Esophagus squamous epithelium (tissue), 5 donors: ENCODE measurements around the gene IFI44L. TPM values are rescaled to one million over a fixed set of nuclear protein-coding genes. Genes with fewer than 3 reads are reported as not detected.

Source experiments
- DNase-seq: peaks from one replicate; lab custom pipeline; 2025; lab: John Stamatoyannopoulos, UW
- H3K27ac ChIP-seq, 4 donors: fragments of 200-600 bp; sonication (generic); one replicate each; pipeline ENCODE4 v1.5.1; 2016 to 2019; ENCODE audit warnings: mild to moderate bottlenecking in 1 of 4
- H3K27me3 ChIP-seq, 4 donors: fragments of 200-600 bp; sonication (generic); 1 replicate in 3 of 4; 2 replicates in 1 of 4; pipeline versions ENCODE4 v1.5.1 to v1.6.0; 2017 to 2021; ENCODE audit warnings: antibody characterized with exemption in 1 of 4
- H3K36me3 ChIP-seq, 3 donors: fragments of 200-600 bp; sonication (generic); one replicate each; pipeline ENCODE4 v1.5.1; 2016 to 2019
- H3K4me1 ChIP-seq, 3 donors: fragments of 200-600 bp; sonication (generic); one replicate each; pipeline ENCODE4 v1.5.1; 2017 to 2019
- H3K4me3 ChIP-seq, 4 donors: fragments of 200-600 bp; sonication (generic); 1 replicate in 3 of 4; 2 replicates in 1 of 4; pipeline ENCODE4 v1.5.1; 2016 to 2019; ENCODE audit warnings: mild to moderate bottlenecking in 2 of 4, moderate library complexity in 1 of 4
- H3K9me3 ChIP-seq, 3 donors: fragments of 200-600 bp; sonication (generic); one replicate each; pipeline ENCODE4 v1.5.1; 2016 to 2019
- CTCF ChIP-seq, 6 experiments: fragments of 450-650 bp in 4 of 6; fragments of 200-600 bp in 2 of 6; sonication (generic) in 2 of 6; IDR thresholded peaks; one replicate each; pipeline ENCODE4 v1.5.1; 2016 to 2019; ENCODE audit warnings: antibody characterized with exemption in 6 of 6, mild to moderate bottlenecking in 4 of 6, moderate library complexity in 4 of 6
- POLR2A ChIP-seq, 4 donors: fragments of 450-650 bp; IDR thresholded peaks; one replicate each; pipeline ENCODE4 v1.6.1; 2017; ENCODE audit warnings: antibody characterized with exemption in 4 of 4, mild to moderate bottlenecking in 4 of 4, moderate library complexity in 3 of 4
- WGBS, 2 donors: methylation state at CpG; one replicate each; pipeline ENCODE4 v1.1.5; 2018; 5-methylcytosine and 5-hydroxymethylcytosine counted together
- intact Hi-C: fragments of 100-400 bp; cut with DNase I; formaldehyde crosslinking; loops from one replicate; pipeline ENCODE4 v1.15.0; 2022
- total RNA-seq, 4 donors: library from RNA; depleted of rRNA; stranded (reverse); fragments of >200 nt; gene quantifications; one replicate each; pipeline ENCODE4 v1.1.0, GENCODE V29; 2016
- donor health status: DM: yes; HTN: yes; CAD: no.

IFI44L gene
- total RNA-seq, 4 donors from 2014 or later = 0.11 to 13.6 (median 4.4) TPM

DNA sequence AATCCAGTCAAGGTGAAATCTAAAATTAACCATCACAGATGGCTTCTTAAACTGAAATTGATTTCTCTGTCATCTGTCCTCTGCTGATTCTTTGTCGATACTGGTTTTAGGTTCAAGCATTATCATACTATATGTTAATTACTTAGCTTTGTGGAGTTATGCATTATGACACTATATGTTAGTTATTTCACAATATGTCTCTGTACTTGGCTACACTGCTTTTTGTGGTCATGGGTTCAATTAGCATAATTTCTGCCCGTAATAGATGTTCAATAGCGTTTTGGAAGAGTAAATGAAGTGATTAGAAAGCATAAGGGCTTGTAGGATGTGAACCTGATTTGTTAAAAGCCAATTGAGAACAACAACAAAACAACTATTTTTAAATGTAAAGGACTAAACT is 57.5 kb downstream of the IFI44L start:
- Histone ChIP-seq H3K4me3 (no peak overlapping the region), H3K36me3 (no peaks in the 10 kb centered on the region), H3K27ac (no peak overlapping the region), H3K4me1 (no peaks in the 10 kb centered on the region), H3K27me3 (peaks cover 0 to 3% (median 0%) of the 10 kb centered on the region in 4 donors), H3K9me3 (no peaks in the 10 kb centered on the region)
- no peak for DNase-seq
- no peak for TF ChIP-seq CTCF (IDR thresholded peaks at IDR 0.05)
- no peak for TF ChIP-seq POLR2A (IDR thresholded peaks at IDR 0.05)
- intact Hi-C loops = no loop called here
- WGBS, 2 donors = 89 to 90% methylated on average over 3 of the region's 3 CpGs

GRCh38 chr1:78678324-78678723 is 58.1 kb downstream of the IFI44L start:
- H3K4me1 ChIP-seq = no peaks in the 10 kb centered on the region
- no peaks in the 10 kb centered on the region for H3K9me3 ChIP-seq
- no peak overlapping the region for H3K4me3 ChIP-seq
- intact Hi-C loops = no loop called here
- TF ChIP-seq CTCF (IDR thresholded peaks at IDR 0.05) (no peak), POLR2A (IDR thresholded peaks at IDR 0.05) (no peak)
- no peak for DNase-seq
- H3K27ac ChIP-seq = no peak overlapping the region
- peaks cover 0 to 3% (median 0%) of the 10 kb centered on the region in 4 donors for H3K27me3 ChIP-seq
- H3K36me3 ChIP-seq = no peaks in the 10 kb centered on the region

GRCh38 chr1:78681265-78681664 is 61.0 kb downstream of the IFI44L start:
- Histone ChIP-seq H3K27ac (no peak overlapping the region), H3K9me3 (no peaks in the 10 kb centered on the region), H3K27me3 (peaks cover 0 to 3% (median 0%) of the 10 kb centered on the region in 4 donors), H3K4me3 (no peak overlapping the region), H3K36me3 (no peaks in the 10 kb centered on the region), H3K4me1 (no peaks in the 10 kb centered on the region)
- DNase-seq = no peak
- WGBS, 2 donors = 57 to 65% methylated on average over 2 of the region's 2 CpGs
- no peak for TF ChIP-seq CTCF (IDR thresholded peaks at IDR 0.05)
- no peak for TF ChIP-seq POLR2A (IDR thresholded peaks at IDR 0.05)
- intact Hi-C loops = no loop called here

- intact Hi-C loops = no loop called here
- TF ChIP-seq POLR2A (IDR thresholded peaks at IDR 0.05) = no peak
- TF ChIP-seq CTCF (IDR thresholded peaks at IDR 0.05) = no peak
- 42 to 58% methylated on average over 3 of the region's 3 CpGs for WGBS, 2 donors
Measured at GRCh38 chr1:78682496-78682895, 62.2 kb downstream of the IFI44L start.

DNA sequence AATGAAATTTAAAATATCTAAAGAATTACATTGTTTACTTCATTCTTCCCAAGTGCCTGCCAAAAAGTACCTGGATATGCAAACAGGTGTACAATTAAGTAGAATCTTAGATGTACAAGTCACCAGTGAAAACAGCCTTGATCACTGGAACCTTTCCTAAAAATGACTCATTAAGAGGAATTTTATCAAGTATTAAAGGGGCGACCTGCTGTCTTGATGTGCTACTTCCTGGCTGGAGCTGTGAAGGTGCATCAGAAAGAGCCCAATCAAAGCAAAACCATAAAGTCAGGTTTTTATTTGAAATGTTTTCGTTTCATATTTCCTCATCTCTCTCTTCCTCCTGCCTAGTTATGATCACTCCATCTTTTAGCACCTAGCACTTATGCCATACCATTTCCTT is 62.8 kb downstream of the IFI44L start:
- peaks cover 0 to 3% (median 0%) of the 10 kb centered on the region in 4 donors for H3K27me3 ChIP-seq
- WGBS, 2 donors = 45 to 54% methylated on average over 2 of the region's 2 CpGs
- H3K4me3 ChIP-seq = no peak overlapping the region
- DNase-seq = no peak
- no peaks in the 10 kb centered on the region for H3K36me3 ChIP-seq
- no peaks in the 10 kb centered on the region for H3K4me1 ChIP-seq
- TF ChIP-seq CTCF (IDR thresholded peaks at IDR 0.05) = no peak
- no peak overlapping the region for H3K27ac ChIP-seq
- intact Hi-C loops = no loop called here
- no peaks in the 10 kb centered on the region for H3K9me3 ChIP-seq

More at GRCh38 chr1:78682496-78682895, 62.2 kb downstream of the IFI44L start:
- Histone ChIP-seq H3K4me3 (no peak overlapping the region), H3K36me3 (no peaks in the 10 kb centered on the region), H3K27ac (no peak overlapping the region), H3K4me1 (no peaks in the 10 kb centered on the region), H3K9me3 (no peaks in the 10 kb centered on the region), H3K27me3 (peaks cover 0 to 3% (median 0%) of the 10 kb centered on the region in 4 donors)
- DNase-seq = no peak
